ENCODE measurements around the gene SCP2.

Gene SCP2

GRCh38 chr1:52907812-52908153, 19.3 kb upstream of the SCP2 start:
- TF ChIP-seq GATA1 (IDR thresholded peaks at IDR 0.05; ENCODE audit: low read depth, low read length) (no peak), POLR2A (IDR thresholded peaks at IDR 0.05; ENCODE audit: low read length) (no peak)
- DNase-seq = no peak

GRCh38 chr1:52911541-52911940, 15.5 kb upstream of the SCP2 start:
- DNase-seq = no peak
- no peak for TF ChIP-seq POLR2A (IDR thresholded peaks at IDR 0.05; ENCODE audit: low read length)
- no peak for TF ChIP-seq GATA1 (IDR thresholded peaks at IDR 0.05; ENCODE audit: low read depth, low read length)

- DNase-seq = no peak
- no peak for TF ChIP-seq POLR2A (IDR thresholded peaks at IDR 0.05; ENCODE audit: low read length)
- no peak for TF ChIP-seq GATA1 (IDR thresholded peaks at IDR 0.05; ENCODE audit: low read depth, low read length)
Measured at GRCh38 chr1:52913014-52913413, 14.1 kb upstream of the SCP2 start.

- DNase-seq = peak; percentile 5 to 32
- TF ChIP-seq POLR2A (IDR thresholded peaks at IDR 0.05; ENCODE audit: low read length) = no peak
- no peak for TF ChIP-seq GATA1 (IDR thresholded peaks at IDR 0.05; ENCODE audit: low read depth, low read length)
Measured at GRCh38 chr1:52913537-52913936, 13.5 kb upstream of the SCP2 start.

GRCh38 chr1:52914463-52914862, 12.6 kb upstream of the SCP2 start:
- TF ChIP-seq GATA1 (IDR thresholded peaks at IDR 0.05; ENCODE audit: low read depth, low read length) (no peak), POLR2A (IDR thresholded peaks at IDR 0.05; ENCODE audit: low read length) (no peak)
- no peak for DNase-seq

- TF ChIP-seq POLR2A (IDR thresholded peaks at IDR 0.05; ENCODE audit: low read length) (no peak), GATA1 (IDR thresholded peaks at IDR 0.05; ENCODE audit: low read depth, low read length) (no peak)
- DNase-seq = no peak
Measured at GRCh38 chr1:52915211-52915854, 11.7 kb upstream of the SCP2 start.

GRCh38 chr1:52915855-52916220, 11.2 kb upstream of the SCP2 start:
- no peak for TF ChIP-seq GATA1 (IDR thresholded peaks at IDR 0.05; ENCODE audit: low read depth, low read length)
- no peak for TF ChIP-seq POLR2A (IDR thresholded peaks at IDR 0.05; ENCODE audit: low read length)
- no peak for DNase-seq

- TF ChIP-seq POLR2A (IDR thresholded peaks at IDR 0.05; ENCODE audit: low read length) = no peak
- no peak for TF ChIP-seq GATA1 (IDR thresholded peaks at IDR 0.05; ENCODE audit: low read depth, low read length)
- no peak for DNase-seq
Measured at GRCh38 chr1:52916241-52916975, 10.7 kb upstream of the SCP2 start.

GRCh38 chr1:52917156-52917555, 9.9 kb upstream of the SCP2 start:
- no peak for DNase-seq
- no peak for TF ChIP-seq GATA1 (IDR thresholded peaks at IDR 0.05; ENCODE audit: low read depth, low read length)
- no peak for TF ChIP-seq POLR2A (IDR thresholded peaks at IDR 0.05; ENCODE audit: low read length)

- TF ChIP-seq POLR2A (IDR thresholded peaks at IDR 0.05; ENCODE audit: low read length) = no peak
- TF ChIP-seq GATA1 (IDR thresholded peaks at IDR 0.05; ENCODE audit: low read depth, low read length) = no peak
- DNase-seq = no peak
Measured at GRCh38 chr1:52917581-52917980, 9.5 kb upstream of the SCP2 start.

GRCh38 chr1:52918201-52918600, 8.9 kb upstream of the SCP2 start:
- TF ChIP-seq POLR2A (IDR thresholded peaks at IDR 0.05; ENCODE audit: low read length) (no peak), GATA1 (IDR thresholded peaks at IDR 0.05; ENCODE audit: low read depth, low read length) (no peak)

GRCh38 chr1:52919051-52919722, 7.9 kb upstream of the SCP2 start:
- no peak for DNase-seq
- TF ChIP-seq GATA1 (IDR thresholded peaks at IDR 0.05; ENCODE audit: low read depth, low read length) (no peak), POLR2A (IDR thresholded peaks at IDR 0.05; ENCODE audit: low read length) (no peak)

More at GRCh38 chr1:52918201-52918600, 8.9 kb upstream of the SCP2 start:
- DNase-seq = no peak

- DNase-seq = no peak
- no peak for TF ChIP-seq POLR2A (IDR thresholded peaks at IDR 0.05; ENCODE audit: low read length)
- TF ChIP-seq GATA1 (IDR thresholded peaks at IDR 0.05; ENCODE audit: low read depth, low read length) = no peak
Measured at GRCh38 chr1:52919723-52920483, 7.2 kb upstream of the SCP2 start.

GRCh38 chr1:52920791-52921291, 6.2 kb upstream of the SCP2 start:
- no peak for DNase-seq
- TF ChIP-seq GATA1 (IDR thresholded peaks at IDR 0.05; ENCODE audit: low read depth, low read length) (no peak), POLR2A (IDR thresholded peaks at IDR 0.05; ENCODE audit: low read length) (no peak)
